GM13976 (cell line): ENCODE measurements around the gene LIN52.

Experiments used
- DNase-seq: peaks from one replicate; pipeline ENCODE4 v3.0.0; 2012; ENCODE audit warnings: low spot score
- CTCF ChIP-seq: IDR thresholded peaks from 2 replicates; pipeline ENCODE4 v1.5.1; 2012; ENCODE audit warnings: borderline replicate concordance, mild to moderate bottlenecking; ENCODE audit not compliant: insufficient read depth; ENCODE audit errors: extremely low read depth, missing control alignments, control extremely low read depth
- in situ Hi-C: fragments of 300-500 bp; cut with MboI; formaldehyde crosslinking; loops from one replicate; pipeline ENCODE4 v1.12.0; 2022; ENCODE audit warnings: low sequenced_read_pairs, mixed read lengths, inconsistent platforms; ENCODE audit not compliant: unreplicated experiment

LIN52 gene

DNA sequence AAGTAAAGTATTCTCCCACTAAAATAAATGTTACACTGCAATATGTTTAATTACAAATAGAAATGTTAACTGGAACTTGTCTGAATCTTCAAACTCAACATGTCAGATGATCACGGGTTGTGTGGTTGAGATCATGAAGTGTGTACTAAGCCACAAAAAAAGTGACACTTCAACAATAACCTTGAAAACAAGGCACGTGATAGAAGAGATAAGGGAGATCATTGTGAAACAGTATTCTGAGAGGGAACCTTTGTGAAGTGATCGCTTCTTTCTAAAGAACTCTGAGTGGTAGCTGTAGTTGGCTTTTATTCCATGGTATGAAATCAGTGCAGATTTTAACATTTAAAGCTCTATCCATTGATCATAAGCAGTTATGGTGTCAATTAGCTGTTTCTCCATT is 60.0 kb downstream of the LIN52 start:
- TF ChIP-seq CTCF, result no peak
- DNase-seq, result no peak
- in situ Hi-C loops, result no loop called here

- in situ Hi-C loops, result no loop called here
- no peak for DNase-seq
- TF ChIP-seq CTCF, result no peak
These were observed 62.8 kb downstream of the LIN52 start for GRCh38 chr14:74147571-74147970.

DNA sequence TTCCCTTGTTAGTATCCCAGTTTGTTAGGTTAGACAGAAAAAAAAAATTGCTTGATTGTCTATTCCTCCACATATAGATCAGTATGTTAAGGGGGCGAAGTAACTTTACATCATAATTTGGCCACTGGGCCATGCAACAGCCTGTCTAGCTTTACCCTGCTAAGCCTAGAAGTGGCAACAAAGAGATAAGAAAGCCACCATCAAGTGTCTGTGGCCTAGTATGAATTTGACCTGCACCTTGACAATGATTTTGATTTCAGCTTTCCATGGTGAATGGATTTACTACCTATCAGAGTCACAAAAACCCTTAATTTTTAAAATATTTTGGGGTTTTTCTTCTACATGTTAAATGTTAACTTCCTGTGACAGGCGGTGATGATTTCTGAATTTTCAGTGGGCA is 63.9 kb downstream of the LIN52 start:
- DNase-seq, result no peak
- TF ChIP-seq CTCF, result no peak
- in situ Hi-C loops, result no loop called here

DNA sequence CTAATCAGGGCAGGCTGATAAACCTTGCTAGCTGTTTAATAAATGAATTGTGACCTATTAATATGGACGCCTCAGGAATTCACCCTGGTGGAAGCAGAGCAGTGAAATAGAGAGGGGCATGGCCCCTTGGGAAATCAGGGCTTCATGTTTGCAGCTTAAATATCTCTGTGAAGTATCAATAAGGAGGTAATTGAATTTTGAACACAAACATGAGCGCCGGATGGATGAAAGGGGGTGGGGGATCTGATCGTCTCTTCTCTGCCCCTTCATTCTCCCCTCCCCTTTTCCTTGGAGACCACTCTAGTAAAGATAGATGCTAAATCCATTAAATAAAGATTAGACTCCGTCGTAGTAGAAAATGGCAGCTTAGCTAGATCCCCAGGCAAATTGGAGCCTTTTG is 70.5 kb downstream of the LIN52 start:
- in situ Hi-C loops, result no loop called here
- no peak for DNase-seq
- no peak for TF ChIP-seq CTCF

GRCh38 chr14:74155749-74156148 is 71.0 kb downstream of the LIN52 start:
- no peak for DNase-seq
- no peak for TF ChIP-seq CTCF
- in situ Hi-C loops, result no loop called here

DNA sequence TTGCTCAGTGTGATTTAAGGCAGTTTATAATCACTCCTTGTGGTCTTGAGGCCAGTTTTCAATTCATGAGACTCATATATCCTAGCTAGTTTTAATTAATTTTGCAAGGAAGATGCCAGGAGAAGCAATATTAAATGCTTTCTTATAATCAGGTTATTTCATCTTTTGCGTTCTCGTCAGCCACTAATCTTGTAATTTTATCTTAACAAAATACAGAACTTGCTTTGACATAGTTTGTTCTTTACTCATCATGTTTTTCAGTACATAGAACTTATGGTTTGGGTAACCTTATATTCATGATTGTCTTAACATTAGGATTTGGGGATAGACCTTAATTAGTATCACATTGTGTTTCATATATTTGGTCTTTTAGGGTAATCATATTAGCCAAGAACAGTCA is 76.0 kb downstream of the LIN52 start:
- no peak for TF ChIP-seq CTCF
- DNase-seq, result no peak
- in situ Hi-C loops, result no loop called here
